GM12892 (cell line): ENCODE results near the gene LRGUK. TPM values are rescaled to one million over a fixed set of nuclear protein-coding genes. Genes with fewer than 3 reads are reported as not detected.
A peak's percentile ranks its signal among the peaks of the same experiment; 100 is the strongest.
"Not testable (repeated sequence)": the region's sequence is repeated elsewhere in the genome, so short reads cannot be mapped to it uniquely, and the experiment has no call there.

Source experiments
- DNase-seq: peaks from one replicate; pipeline ENCODE4 v3.0.0; 2011; ENCODE audit not compliant: insufficient read length
- FAIRE-seq: peaks from 2 replicates; lab custom pipeline; 2011; peaks lifted over from hg19 to GRCh38; lab: Jason Lieb, UNC
- POLR2A ChIP-seq: IDR thresholded peaks from 2 replicates; pipeline ENCODE4 v1.6.1; 2011; ENCODE audit warnings: low read depth, low read length, control low read depth
- POLR2AphosphoS5 ChIP-seq: IDR thresholded peaks from 2 replicates; pipeline ENCODE4 v1.6.1; 2011; ENCODE audit warnings: low read depth, low read length, control low read depth
- TAF1 ChIP-seq: IDR thresholded peaks from 2 replicates; pipeline ENCODE4 v1.6.1; 2011; ENCODE audit warnings: low read depth, mild to moderate bottlenecking, control low read depth, low read length, borderline replicate concordance
- polyA plus RNA-seq: library from polyadenylated mRNA; unstranded; fragments of >200 nt; gene quantifications from one replicate; pipeline ENCODE4 v1.2.1, GENCODE V29; 2012; ENCODE audit warnings: missing spikeins, inconsistent platforms; ENCODE audit not compliant: missing spikeins

Gene LRGUK, protein sequence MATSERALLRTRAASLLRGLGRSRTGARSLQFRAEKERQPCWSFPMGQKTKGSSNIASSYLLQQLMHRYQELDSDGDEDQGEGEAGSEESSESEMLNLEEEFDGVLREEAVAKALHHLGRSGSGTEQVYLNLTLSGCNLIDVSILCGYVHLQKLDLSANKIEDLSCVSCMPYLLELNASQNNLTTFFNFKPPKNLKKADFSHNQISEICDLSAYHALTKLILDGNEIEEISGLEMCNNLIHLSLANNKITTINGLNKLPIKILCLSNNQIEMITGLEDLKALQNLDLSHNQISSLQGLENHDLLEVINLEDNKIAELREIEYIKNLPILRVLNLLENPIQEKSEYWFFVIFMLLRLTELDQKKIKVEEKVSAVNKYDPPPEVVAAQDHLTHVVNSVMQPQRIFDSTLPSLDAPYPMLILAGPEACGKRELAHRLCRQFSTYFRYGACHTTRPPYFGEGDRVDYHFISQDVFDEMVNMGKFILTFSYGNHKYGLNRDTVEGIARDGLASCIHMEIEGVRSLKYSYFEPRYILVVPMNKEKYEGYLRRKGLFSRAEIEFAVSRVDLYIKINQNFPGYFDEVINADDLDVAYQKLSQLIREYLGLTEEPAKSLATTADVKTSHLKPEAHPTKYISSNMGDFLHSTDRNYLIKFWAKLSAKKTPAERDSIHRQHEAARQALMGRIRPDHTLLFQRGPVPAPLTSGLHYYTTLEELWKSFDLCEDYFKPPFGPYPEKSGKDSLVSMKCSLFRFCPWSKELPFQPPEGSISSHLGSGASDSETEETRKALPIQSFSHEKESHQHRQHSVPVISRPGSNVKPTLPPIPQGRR
- polyA plus RNA-seq, result 0.25 TPM

GRCh38 chr7:134126966-134127848 lies at the start of gene LRGUK:
Gene LRGUK, plus strand, starts transcription at chr7:134127340. Its CDS starts 28 bp downstream, at chr7:134127368.
- DNase-seq (peak; percentile 71), FAIRE-seq (peak; percentile 88)
- TF ChIP-seq POLR2A (no peak), POLR2AphosphoS5 (no peak), TAF1 (no peak)

GRCh38 chr7:134077560-134077959 lies 49.6 kb upstream of the LRGUK start:
- DNase-seq, FAIRE-seq: not testable (repeated sequence)

GRCh38 chr7:134078991-134079390 lies 48.1 kb upstream of the LRGUK start:
- FAIRE-seq (peak; percentile 53), DNase-seq (no peak)
- TF ChIP-seq TAF1 (no peak), POLR2A (no peak), POLR2AphosphoS5 (no peak)

DNA sequence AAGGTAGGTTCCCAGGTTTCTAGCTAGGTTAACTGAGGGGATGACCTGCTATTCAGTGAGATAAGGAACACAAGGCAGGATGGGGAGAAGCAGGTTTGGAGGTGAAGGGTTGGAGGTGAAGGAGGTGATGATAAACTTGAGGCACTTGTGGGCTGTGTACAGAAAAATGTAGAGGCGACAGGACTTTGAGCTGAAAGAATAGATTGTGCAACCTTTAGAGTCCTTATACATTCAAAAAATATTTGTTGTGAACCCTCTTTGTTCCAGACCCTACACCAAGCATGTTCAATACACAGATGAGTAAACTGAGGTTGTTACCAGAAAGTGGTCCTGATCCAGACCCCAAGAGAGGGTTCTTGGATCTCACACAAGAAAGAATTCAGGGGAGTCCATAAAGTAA lies 45.4 kb upstream of the LRGUK start:
- FAIRE-seq (no peak), DNase-seq (no peak)
- no peak for TF ChIP-seq TAF1

DNA sequence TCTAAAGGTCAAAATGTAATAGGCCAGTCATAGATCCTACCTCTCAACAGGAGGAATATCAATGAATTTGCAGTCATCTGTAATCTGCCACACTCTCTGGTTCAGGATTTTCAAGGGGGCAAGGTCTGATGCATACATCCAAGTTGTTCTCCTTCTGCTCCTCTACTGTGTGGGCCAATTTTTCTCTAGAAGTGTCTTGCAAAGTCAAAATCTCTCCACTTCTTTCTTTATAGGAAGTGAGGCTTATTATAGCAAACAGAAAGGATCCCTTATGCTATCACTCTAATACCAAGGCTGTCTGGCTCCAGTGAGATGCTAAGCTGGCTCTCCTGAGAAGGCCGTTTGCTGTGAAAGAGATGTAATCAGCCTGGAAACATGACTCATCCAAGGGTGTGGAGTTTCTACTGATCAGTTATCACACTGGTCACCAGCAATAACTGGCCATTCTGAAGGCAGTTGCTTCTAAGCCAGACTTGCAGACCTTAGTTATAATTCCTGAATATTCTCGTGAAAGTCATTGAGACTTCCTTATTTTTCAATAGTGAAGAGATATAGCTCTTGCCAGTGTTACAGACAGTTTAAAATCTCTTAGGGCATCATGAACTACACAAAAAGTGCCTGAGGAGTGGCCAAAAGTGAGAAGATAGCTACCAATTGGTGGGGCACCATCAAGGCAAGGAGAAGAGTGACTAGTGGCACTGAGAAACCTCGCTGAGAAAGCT lies 43.2 kb upstream of the LRGUK start:
- TF ChIP-seq TAF1, result no peak
- TF ChIP-seq POLR2A, result no peak
- TF ChIP-seq POLR2AphosphoS5, result no peak
- no peak for DNase-seq
- no peak for FAIRE-seq

DNA sequence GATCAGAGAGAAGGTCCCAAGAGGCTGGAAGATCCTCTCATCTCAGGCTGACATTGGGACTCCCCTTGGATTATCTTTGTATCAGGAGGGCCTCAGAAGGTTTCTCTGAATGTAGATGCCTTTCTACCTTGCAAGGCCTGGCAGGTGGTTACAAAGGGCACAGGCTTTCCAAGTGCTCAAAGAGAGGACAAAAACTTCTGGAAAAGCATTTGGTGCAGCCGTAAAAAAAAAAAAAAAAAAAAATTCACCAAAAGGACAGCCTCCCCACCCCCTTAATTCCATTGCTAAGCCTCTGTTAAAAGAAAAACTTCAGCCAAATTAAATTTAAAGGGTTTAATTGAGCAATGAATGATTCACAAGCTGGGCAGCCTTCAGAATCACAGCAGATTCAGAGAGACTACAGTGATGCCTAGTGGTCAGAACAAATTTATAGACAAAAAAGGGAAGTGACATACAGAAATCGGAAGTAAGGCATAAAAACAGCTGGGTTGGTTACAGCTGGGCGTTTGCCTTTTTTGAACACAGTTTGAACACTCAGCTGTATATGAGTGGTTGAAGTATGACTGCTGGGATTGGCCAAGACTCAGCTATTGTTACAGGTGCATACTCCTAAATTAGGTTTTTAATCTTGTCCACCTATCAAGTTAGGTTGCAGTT lies 42.5 kb upstream of the LRGUK start:
- TF ChIP-seq POLR2A (no peak), TAF1 (no peak), POLR2AphosphoS5 (no peak)
- DNase-seq (no peak), FAIRE-seq (no peak)

- TF ChIP-seq POLR2AphosphoS5, result no peak
- TF ChIP-seq TAF1, result no peak
- TF ChIP-seq POLR2A, result no peak
- DNase-seq (no peak), FAIRE-seq (no peak)
Measured at GRCh38 chr7:134085311-134085710, 41.8 kb upstream of the LRGUK start.

GRCh38 chr7:134086998-134087735 lies 40.0 kb upstream of the LRGUK start:
- DNase-seq (no peak), FAIRE-seq (no peak)
- TF ChIP-seq TAF1 (no peak), POLR2A (no peak), POLR2AphosphoS5 (no peak)

GRCh38 chr7:134088199-134088598 lies 38.9 kb upstream of the LRGUK start:
- no peak for FAIRE-seq
- TF ChIP-seq POLR2A (no peak), TAF1 (no peak), POLR2AphosphoS5 (no peak)
- no peak for DNase-seq

- DNase-seq, result no peak
- FAIRE-seq, result no peak
- no peak for TF ChIP-seq POLR2A
- no peak for TF ChIP-seq POLR2AphosphoS5
- no peak for TF ChIP-seq TAF1
Measured at GRCh38 chr7:134089446-134089845, 37.7 kb upstream of the LRGUK start.

GRCh38 chr7:134098072-134098471 lies 29.1 kb upstream of the LRGUK start:
- TF ChIP-seq POLR2A, result no peak
- no peak for TF ChIP-seq POLR2AphosphoS5
- no peak for TF ChIP-seq TAF1
- FAIRE-seq (no peak), DNase-seq (no peak)
